Loucy (cell line): ENCODE data around the gene RIC3.

Experiments used
- EZH2phosphoT487 ChIP-seq: fragments of 200-600 bp; IDR thresholded peaks from 2 replicates; pipeline ENCODE4 v1.6.1; 2018; ENCODE audit warnings: antibody characterized with exemption, mild to moderate bottlenecking, moderate library complexity, borderline replicate concordance
- TF ChIP-seq, protein P1 (sequence below): fragments of 200-600 bp; sonication (generic); conservative IDR thresholded peaks from 2 replicates; pipeline ENCODE4 v1.5.1; 2014; ENCODE audit warnings: mild to moderate bottlenecking, antibody characterized with exemption, low read length

DNA sequence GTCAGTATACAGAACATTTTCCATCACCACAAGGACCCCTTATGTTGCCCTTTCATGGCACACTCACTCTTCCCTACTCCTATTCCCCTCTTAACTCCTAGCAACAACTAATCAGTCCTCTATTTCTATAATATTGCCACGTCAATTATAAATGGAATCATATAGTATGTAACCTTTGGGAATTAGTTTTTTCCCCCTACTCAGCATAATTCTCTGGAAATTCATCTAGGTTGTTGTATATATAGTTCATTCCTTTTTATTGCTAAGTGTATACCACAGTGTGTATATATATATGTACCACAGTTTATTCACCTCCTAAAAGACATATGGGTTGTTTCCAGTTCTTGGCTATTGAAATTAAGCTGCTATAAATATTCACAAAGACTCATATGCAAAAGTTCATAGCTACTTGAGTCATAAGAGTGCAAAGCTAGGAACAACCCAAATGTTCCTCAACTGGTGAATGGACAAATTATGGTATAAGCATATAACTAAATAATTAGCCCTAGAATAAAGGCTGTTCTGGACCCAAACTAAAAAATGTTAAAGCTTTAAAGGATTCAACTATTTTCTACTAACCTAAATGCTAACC lies 46.6 kb downstream of the RIC3 start:
- TF ChIP-seq, protein P1, sequence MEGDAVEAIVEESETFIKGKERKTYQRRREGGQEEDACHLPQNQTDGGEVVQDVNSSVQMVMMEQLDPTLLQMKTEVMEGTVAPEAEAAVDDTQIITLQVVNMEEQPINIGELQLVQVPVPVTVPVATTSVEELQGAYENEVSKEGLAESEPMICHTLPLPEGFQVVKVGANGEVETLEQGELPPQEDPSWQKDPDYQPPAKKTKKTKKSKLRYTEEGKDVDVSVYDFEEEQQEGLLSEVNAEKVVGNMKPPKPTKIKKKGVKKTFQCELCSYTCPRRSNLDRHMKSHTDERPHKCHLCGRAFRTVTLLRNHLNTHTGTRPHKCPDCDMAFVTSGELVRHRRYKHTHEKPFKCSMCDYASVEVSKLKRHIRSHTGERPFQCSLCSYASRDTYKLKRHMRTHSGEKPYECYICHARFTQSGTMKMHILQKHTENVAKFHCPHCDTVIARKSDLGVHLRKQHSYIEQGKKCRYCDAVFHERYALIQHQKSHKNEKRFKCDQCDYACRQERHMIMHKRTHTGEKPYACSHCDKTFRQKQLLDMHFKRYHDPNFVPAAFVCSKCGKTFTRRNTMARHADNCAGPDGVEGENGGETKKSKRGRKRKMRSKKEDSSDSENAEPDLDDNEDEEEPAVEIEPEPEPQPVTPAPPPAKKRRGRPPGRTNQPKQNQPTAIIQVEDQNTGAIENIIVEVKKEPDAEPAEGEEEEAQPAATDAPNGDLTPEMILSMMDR = no peak
- no peak for TF ChIP-seq EZH2phosphoT487
